AG04449 (cell line): ENCODE measurements around the gene UGT2A2.
"Not testable (repeated sequence)": the region's sequence is repeated elsewhere in the genome, so short reads cannot be mapped to it uniquely, and the experiment has no call there.

Experiments
- CTCF ChIA-PET: fragments of 350-600 bp; formaldehyde crosslinking; extraction: SDS; loops from one replicate; lab custom pipeline; 2021; ENCODE audit warnings: antibody characterized with exemption; lab: Yijun Ruan, JAX
- POLR2A ChIA-PET: fragments of 400-600, 350-600 bp; formaldehyde crosslinking; extraction: SDS; loops from one replicate; lab custom pipeline; 2020; ENCODE audit warnings: antibody characterized with exemption, inconsistent platforms; lab: Yijun Ruan, JAX
- DNase-seq: peaks from one replicate; pipeline ENCODE4 v3.0.0-alpha.2; 2010; ENCODE audit warnings: low read depth, low spot score
- H3K4me3 ChIP-seq: 2 replicates; pipeline ENCODE4 v1.5.1; 2011; ENCODE audit warnings: low read depth, mild to moderate bottlenecking, control low read depth, low read length
- TF ChIP-seq, protein P1 (sequence below): IDR thresholded peaks from one replicate; pipeline ENCODE4 v1.5.1; 2011; ENCODE audit warnings: mild to moderate bottlenecking, moderate library complexity, low read length, control low read depth, inconsistent platforms; ENCODE audit not compliant: insufficient read depth; ENCODE audit errors: missing control alignments

Gene UGT2A2

DNA sequence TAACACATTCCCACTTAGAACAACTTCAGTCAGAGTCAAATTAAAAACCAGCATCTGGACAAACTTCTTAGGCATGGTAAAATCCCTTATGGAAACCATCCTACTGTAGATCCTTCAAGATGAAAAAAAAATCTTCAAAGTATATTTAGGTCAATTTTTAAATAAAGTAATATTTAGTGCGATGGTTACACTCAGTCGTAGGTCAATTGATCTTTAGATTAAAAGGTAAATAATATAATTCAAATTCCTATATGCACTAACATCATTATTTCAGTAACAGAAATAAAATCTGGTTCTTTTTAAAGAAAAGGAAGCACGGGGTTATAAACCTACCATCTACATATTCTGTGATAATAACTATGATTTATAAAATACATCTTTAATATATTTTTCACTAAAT, at the start of gene UGT2A2:
Gene UGT2A2, minus strand, starts transcription at position 101 of the 400 bp plus-strand sequence. Its CDS starts 2 bp downstream, at position 99.
- TF ChIP-seq, protein P1, sequence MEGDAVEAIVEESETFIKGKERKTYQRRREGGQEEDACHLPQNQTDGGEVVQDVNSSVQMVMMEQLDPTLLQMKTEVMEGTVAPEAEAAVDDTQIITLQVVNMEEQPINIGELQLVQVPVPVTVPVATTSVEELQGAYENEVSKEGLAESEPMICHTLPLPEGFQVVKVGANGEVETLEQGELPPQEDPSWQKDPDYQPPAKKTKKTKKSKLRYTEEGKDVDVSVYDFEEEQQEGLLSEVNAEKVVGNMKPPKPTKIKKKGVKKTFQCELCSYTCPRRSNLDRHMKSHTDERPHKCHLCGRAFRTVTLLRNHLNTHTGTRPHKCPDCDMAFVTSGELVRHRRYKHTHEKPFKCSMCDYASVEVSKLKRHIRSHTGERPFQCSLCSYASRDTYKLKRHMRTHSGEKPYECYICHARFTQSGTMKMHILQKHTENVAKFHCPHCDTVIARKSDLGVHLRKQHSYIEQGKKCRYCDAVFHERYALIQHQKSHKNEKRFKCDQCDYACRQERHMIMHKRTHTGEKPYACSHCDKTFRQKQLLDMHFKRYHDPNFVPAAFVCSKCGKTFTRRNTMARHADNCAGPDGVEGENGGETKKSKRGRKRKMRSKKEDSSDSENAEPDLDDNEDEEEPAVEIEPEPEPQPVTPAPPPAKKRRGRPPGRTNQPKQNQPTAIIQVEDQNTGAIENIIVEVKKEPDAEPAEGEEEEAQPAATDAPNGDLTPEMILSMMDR = no peak
- H3K4me3 ChIP-seq = no peak within 1 kb of the TSS
- DNase-seq = no peak
- POLR2A ChIA-PET = no interaction called here
- CTCF ChIA-PET = interaction anchor here (1.0 kb wide), 1 partner anchor 23 kb away, joined by 3 read pairs; no protein-coding TSS in a partner anchor

DNA sequence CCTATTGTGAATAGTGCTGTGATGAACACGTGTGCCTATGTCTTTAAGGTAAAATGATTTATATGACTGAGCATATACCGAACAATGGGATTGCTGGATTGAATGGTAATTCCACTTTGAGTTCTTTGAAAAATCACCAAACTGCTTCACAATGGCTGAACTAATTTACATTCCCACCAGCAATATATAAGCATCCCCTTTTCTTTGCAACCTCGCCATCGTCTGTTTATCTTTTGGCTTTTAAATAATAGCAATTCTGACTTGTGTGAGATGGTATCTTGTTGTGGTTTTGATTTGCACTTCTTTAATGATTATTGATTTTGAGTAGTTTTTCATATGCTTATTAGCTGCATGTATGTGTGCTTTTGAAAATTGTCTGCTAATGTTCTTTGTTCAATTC, 45.4 kb upstream of the UGT2A2 start:
- H3K4me3 ChIP-seq = no peak overlapping the region
- CTCF ChIA-PET = interaction anchor here (1.4 kb wide), 1 partner anchor 196 kb away, joined by 9 read pairs; no protein-coding TSS in a partner anchor
- POLR2A ChIA-PET = no interaction called here
- TF ChIP-seq, protein P1 = no peak
- no peak for DNase-seq

DNA sequence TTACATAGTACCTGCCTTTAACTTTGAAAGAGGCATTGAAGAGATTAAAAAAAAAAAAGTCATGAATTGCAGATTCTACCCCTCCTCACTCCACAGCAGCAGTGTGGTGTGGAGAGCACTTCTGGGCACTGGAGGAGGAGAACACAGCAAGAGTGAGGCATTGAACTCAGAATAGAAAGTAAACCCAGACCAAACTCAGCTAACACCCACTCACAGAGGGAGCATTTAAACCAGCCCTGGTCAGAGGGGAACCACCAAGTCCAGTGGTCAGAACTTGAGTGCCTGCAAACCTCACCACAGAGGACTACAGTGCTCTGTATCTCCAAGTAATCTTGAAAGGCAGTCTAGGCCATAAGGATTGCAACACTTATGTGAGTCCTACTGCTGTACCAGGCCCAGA, 29.2 kb upstream of the UGT2A2 start:
- H3K4me3 ChIP-seq = no peak overlapping the region
- CTCF ChIA-PET = interaction anchor here (0.7 kb wide), 1 partner anchor 137 kb away, joined by 3 read pairs; no protein-coding TSS in a partner anchor
- POLR2A ChIA-PET = no interaction called here
- TF ChIP-seq, protein P1 = no peak
- no peak for DNase-seq

DNA sequence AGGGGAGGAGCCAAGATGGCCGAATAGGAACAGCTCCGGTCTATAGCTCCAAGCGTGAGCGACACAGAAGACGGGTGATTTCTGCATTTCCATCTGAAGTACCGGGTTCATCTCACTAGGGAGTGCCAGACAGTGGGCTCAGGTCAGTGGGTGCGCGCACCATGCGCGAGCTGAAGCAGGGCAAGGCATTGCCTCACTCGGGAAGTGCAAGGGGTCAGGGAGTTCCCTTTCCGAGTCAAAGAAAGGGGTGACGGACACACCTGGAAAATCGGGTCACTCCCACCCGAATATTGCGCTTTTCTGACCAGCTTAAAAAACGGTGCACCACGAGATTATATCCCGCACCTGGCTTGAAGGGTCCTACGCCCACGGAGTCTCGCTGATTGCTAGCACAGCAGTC, 24.6 kb upstream of the UGT2A2 start:
- H3K4me3 ChIP-seq, CTCF ChIA-PET, POLR2A ChIA-PET, DNase-seq: not testable (repeated sequence)

DNA sequence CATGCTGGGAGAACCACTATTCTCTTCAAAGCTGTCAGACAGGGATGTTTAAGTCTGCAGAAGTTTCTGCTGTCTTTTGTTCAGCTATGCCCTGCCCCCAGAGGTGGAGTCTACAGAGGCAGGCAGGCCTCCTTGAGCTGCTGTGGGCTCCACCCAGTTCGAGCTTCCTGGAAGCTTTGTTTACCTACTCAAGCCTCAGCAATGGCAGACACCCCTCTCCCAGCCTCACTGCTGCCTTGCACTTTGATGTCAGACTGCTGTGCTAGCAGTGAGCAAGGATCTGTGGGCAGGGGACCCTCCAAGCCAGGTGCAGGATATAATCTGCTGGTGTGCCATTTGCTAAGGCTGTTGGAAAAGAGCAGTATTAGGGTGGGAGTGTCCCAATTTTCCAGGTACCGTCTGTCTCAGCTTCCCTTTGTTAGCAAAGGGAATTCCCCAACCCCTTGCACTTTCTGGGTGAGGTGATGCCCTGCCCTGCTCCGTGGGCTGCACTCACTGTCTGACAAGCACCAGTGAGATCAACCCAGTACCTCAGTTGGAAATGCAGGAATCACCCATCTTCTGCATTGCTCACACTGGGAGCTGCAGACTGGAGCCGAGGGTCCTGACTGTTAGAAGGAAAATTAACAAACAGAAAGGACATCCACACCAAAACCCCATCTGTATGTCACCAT, 21.8 kb upstream of the UGT2A2 start:
- CTCF ChIA-PET, H3K4me3 ChIP-seq, POLR2A ChIA-PET, DNase-seq: not testable (repeated sequence)

DNA sequence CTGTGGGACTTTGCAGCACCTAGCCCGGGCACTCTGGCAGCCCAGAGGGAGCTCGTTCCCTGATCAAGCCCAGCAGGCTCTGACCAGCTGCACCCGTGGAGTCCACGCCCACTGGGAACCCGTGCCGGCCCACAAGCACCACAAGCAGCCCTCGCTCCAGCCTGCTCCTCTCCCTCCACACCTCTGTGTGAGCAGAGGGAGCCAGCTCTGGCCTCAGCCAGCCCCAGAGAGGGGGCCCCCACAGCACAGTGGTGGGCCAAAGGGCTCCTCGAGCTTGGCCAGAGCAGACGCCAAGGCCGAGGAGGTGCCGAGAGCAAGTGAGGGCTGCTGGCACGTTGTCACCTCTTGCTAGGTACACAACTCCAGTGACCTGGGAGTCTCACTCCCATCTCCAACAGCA, 18.7 kb upstream of the UGT2A2 start:
- no peak for DNase-seq
- TF ChIP-seq, protein P1 = no peak
- no peak overlapping the region for H3K4me3 ChIP-seq
- ChIA-PET POLR2A (no interaction called here), CTCF (no interaction called here)

DNA sequence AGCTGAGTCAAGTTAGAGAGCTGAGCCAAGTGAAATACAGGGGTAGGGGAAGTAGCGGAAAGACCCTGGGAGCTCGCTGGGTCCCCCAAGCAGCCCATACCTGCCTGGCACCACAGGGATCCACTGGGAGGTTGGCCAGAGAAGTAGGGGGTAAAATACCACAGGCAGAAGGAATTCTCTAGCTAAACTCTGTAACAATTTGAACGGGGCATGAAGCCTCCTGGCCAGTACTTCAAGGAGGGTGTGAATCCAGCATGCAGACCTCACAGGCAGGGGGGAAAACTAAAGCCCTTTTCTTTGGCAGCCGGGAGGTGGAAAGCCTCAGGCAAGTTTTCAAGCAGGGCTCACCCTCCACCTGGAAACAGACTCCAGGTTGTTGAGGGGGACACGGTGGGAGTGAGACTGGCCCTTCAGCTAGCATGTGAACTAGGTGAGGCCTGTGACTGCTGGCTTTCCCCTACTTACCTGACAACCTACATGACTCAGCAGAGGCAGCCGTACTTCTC, 17.3 kb upstream of the UGT2A2 start:
- DNase-seq = no peak
- TF ChIP-seq, protein P1 = no peak
- POLR2A ChIA-PET = no interaction called here
- CTCF ChIA-PET = no interaction called here
- H3K4me3 ChIP-seq = no peak overlapping the region
